Muscle layer of colon (tissue), 2 donors: ENCODE results near the gene PIK3R5.
"Not testable (repeated sequence)": the region's sequence is repeated elsewhere in the genome, so short reads cannot be mapped to it uniquely, and the experiment has no call there.

Experiments
- H3K27ac ChIP-seq: one replicate; pipeline ENCODE4 v1.7.0; 2013; ENCODE audit warnings: low read depth, mild to moderate bottlenecking, low read length, moderate library complexity
- H3K27me3 ChIP-seq, 2 donors: one replicate each; pipeline ENCODE4 v1.7.0; 2013; ENCODE audit warnings: low read length in 2 of 2, mild to moderate bottlenecking in 2 of 2; ENCODE audit not compliant: insufficient read depth in 2 of 2, control insufficient read depth in 1 of 2
- H3K36me3 ChIP-seq: one replicate; pipeline ENCODE4 v1.7.0; 2013; ENCODE audit warnings: mild to moderate bottlenecking, low read length; ENCODE audit not compliant: insufficient read depth
- H3K4me1 ChIP-seq: one replicate; pipeline ENCODE4 v1.7.0; 2013; ENCODE audit warnings: mild to moderate bottlenecking, low read length; ENCODE audit not compliant: insufficient read depth
- H3K4me3 ChIP-seq, 2 donors: one replicate each; pipeline ENCODE4 v1.7.0; 2013; ENCODE audit warnings: low read length in 2 of 2, low read depth in 1 of 2, mild to moderate bottlenecking in 1 of 2, moderate library complexity in 1 of 2
- H3K9ac ChIP-seq: one replicate; pipeline ENCODE4 v1.7.0; 2013; ENCODE audit warnings: low read length
- H3K9me3 ChIP-seq: one replicate; pipeline ENCODE4 v1.7.0; 2013; ENCODE audit warnings: mild to moderate bottlenecking, low read length
- donor health status: abdominal sarcoma.
- donor health status: Adenocarcinoma of cecum.

The PIK3R5 gene

DNA sequence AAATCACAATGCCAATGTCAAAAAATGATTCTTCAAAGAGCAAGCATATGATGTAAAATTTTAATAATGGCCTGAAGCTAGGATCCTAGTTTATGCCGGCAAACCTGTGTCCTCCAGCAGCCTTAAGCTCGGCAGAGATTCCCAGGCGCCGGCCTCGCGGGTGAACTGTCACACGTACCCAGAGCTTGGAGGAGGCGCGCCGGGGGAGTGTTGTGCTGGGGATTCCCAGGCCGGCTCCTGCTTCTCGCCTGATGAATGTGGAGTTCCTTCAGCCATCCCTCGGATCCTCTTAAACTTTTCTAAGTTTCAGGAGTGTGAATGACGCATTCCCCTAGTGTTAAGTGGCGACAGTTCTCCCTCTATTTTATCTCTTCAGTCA lies 36.7 kb upstream of the PIK3R5 start:
- H3K9me3 ChIP-seq = no peaks in the 10 kb centered on the region
- peak overlapping the region in 1 of 2 donors; percentile 52 for H3K4me3 ChIP-seq
- H3K27me3 ChIP-seq = no peaks in the 10 kb centered on the region
- H3K27ac ChIP-seq = no peak overlapping the region
- no peaks in the 10 kb centered on the region for H3K36me3 ChIP-seq
- H3K4me1 ChIP-seq = peaks cover 29% of the 10 kb centered on the region
- H3K9ac ChIP-seq = no peak overlapping the region

- Histone ChIP-seq H3K27me3 (no peaks in the 10 kb centered on the region), H3K4me1 (peaks cover 25% of the 10 kb centered on the region), H3K27ac (no peak overlapping the region), H3K9me3 (no peaks in the 10 kb centered on the region), H3K4me3 (no peak overlapping the region), H3K9ac (no peak overlapping the region), H3K36me3 (no peaks in the 10 kb centered on the region)
Measured at GRCh38 chr17:9001559-9001958, 36.1 kb upstream of the PIK3R5 start.

DNA sequence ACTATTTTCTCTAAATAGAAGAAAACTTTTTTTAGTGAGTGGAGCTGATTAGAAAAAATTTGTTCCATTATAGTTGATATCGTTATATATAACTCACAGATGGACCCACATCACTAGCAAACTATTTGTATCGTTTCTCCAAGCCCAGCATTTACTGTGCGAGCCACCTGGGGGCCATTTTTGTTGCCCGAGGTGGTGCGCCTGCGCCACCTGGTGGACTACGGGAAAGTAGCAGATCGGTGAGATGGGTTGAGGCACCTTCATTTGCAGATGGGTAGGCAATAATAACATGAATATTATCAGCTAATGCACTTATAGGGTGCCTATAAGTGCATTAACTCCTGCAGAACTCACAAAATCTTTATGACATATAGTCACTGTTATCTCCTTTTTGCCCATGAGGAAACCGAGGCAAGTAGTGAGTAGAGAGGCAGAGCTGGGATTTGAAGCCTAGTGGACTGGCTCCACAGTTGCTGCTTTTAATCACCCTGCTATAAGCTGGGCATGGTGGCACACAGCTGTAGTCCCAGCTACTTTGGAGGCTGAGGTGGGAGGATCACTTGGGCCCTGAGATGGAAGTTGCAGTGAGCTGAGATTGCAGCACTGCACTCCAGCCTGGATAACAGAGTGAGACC lies 32.6 kb upstream of the PIK3R5 start:
- Histone ChIP-seq H3K9me3 (no peaks in the 10 kb centered on the region), H3K27ac (no peak overlapping the region), H3K9ac (no peak overlapping the region), H3K4me3 (no peak overlapping the region), H3K36me3 (no peaks in the 10 kb centered on the region), H3K27me3 (no peaks in the 10 kb centered on the region), H3K4me1 (peaks cover 5% of the 10 kb centered on the region)

GRCh38 chr17:8995711-8996110 lies 30.2 kb upstream of the PIK3R5 start:
- H3K4me3 ChIP-seq = no peak overlapping the region
- no peaks in the 10 kb centered on the region for H3K9me3 ChIP-seq
- no peak overlapping the region for H3K9ac ChIP-seq
- no peaks in the 10 kb centered on the region for H3K36me3 ChIP-seq
- H3K4me1 ChIP-seq = no peaks in the 10 kb centered on the region
- no peaks in the 10 kb centered on the region for H3K27me3 ChIP-seq
- no peak overlapping the region for H3K27ac ChIP-seq

DNA sequence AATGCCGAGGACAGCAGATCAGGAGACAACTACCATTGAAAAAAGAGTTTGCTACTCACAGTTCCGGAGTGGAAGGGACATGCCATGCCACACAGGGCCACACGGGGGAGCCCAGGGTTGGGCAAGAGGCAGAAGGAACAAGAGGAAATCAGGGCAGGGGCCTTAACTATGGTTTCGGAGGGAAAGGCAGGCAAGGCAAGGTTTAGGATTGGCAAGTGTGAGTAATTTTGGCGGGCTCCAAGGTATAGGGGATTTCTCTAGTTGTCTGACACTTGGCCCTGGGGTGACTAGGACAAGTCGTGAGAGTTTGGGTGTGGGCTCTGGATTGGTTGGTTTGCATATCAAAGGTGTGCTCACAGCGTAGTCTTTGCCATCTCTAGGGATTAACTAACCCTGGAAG lies 28.8 kb upstream of the PIK3R5 start:
- Histone ChIP-seq H3K9me3 (no peaks in the 10 kb centered on the region), H3K4me3 (no peak overlapping the region), H3K27me3 (no peaks in the 10 kb centered on the region), H3K36me3 (no peaks in the 10 kb centered on the region), H3K27ac (no peak overlapping the region), H3K9ac (no peak overlapping the region), H3K4me1 (no peaks in the 10 kb centered on the region)

DNA sequence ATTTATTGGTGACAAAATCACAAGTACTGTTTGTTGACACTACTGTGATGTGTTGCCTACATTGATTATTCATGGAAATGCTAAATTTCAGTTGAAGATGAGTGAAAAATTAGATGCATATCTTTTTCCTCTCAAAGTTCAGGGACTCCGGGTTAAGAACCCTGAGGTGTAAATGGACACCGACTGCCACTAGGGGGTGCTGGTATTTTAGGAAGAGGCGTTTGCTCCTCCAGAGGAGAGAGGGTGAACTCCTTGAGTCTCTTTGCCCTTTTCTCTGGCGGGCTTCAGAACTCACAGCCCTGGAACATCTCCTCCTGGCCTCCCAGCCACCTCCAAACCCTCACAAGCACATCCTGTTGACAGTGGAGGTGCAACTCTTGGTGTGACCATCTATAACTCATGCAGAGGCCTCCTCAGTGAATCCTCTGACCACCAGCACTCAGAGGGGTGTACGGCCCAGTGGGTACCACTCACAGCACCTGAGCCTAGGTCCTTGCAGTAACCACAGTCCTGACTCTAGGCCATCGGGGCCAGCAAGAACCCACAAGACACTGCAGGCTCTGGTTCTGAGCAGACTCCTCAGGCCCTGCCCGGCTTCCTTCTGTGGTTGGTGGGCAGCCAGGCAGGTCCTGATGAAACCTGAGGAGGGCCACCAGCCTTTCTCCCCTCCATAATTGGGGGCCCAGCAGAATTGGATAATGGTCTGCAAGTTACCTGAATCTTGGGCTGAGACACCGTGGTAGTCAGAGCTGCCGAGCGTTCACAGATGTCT lies 26.2 kb upstream of the PIK3R5 start:
- H3K9ac ChIP-seq = no peak overlapping the region
- H3K4me1 ChIP-seq = no peaks in the 10 kb centered on the region
- H3K9me3 ChIP-seq = no peaks in the 10 kb centered on the region
- H3K27ac ChIP-seq = no peak overlapping the region
- no peaks in the 10 kb centered on the region for H3K27me3 ChIP-seq
- no peaks in the 10 kb centered on the region for H3K36me3 ChIP-seq
- no peak overlapping the region for H3K4me3 ChIP-seq

DNA sequence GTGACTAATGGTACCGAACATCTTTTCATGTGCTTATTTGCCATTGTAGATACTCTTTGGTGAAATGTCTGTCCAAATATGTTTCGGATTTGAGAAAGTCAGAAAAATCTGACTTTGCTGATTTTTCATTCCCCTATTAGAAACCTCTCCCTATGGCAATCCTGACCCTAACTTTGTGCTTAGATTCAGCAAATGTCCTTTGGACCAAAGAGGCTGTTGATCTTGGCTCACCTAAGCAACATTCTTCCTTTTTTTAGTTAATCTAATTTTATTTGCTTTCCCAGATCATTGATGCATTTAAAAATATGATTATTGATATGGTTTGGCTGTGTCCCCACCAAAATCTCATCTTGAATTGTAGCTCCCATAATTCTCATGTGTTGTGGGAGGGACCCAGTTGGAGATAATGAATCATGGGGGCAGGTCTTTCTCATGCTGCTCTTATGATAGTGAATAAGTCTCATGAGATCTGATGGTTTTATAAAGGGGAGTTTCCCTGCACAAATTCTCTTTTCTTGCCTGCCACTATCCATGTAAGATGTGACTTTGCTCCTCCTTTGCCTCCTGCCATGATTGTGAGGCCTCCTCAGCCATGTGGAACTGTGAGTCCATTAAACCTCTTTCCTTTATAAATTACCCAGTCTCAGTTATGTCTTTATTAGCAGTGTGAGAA lies 22.9 kb upstream of the PIK3R5 start:
- H3K4me3 ChIP-seq, H3K36me3 ChIP-seq, H3K9ac ChIP-seq, H3K4me1 ChIP-seq, H3K9me3 ChIP-seq, H3K27ac ChIP-seq, H3K27me3 ChIP-seq: not testable (repeated sequence)

DNA sequence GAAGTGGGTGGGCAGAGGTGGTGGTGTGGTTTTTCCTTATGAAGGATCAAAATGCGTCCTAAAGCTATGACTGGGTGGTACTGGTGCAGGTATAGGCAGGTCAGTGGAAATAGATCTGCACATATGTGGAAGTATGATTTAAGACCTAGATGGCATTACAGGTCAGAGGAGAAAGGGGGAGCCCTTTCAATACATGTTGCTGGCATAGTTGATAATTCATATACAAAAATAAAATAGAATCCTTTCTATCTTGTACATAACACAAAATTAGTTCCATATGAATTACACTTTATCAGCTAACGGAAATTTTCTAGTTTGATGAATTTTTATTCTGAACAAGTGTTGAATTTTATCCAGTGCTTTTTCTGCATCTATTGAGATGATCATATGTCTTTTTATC lies 20.8 kb upstream of the PIK3R5 start:
- Histone ChIP-seq H3K9ac (no peak overlapping the region), H3K4me1 (no peaks in the 10 kb centered on the region), H3K36me3 (no peaks in the 10 kb centered on the region), H3K4me3 (no peak overlapping the region), H3K9me3 (no peaks in the 10 kb centered on the region), H3K27me3 (no peaks in the 10 kb centered on the region), H3K27ac (no peak overlapping the region)

DNA sequence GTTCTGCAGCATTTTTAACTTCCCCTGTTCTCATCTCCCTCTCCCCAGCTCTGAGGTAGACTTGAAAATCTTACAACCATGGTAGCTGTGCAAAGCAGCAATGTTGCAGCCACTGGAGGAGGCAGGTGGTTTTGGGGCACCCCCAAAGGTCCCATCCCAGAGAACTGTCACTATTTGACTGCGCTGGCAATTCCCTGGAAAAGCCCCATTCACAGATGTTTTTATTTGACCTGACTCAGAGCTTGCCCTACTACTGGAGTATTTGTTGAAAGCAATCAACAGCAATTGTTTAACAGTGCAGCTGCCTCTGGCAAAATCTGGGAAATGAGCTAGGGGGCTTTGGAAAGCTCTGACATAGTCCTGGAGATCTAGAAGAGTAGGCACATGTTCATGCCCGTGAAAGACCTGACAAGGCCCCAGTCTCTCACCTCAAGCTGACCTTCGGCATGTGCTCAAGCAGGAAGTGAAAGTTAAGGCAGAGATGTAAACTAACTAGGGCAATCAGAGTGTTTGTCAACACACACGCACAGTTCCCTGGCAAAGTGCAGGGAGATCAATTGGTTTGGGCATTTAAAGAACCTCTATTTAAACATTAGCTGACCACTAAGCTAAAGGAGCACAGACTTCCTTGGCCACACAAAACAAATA lies 19.7 kb upstream of the PIK3R5 start:
- no peaks in the 10 kb centered on the region for H3K36me3 ChIP-seq

DNA sequence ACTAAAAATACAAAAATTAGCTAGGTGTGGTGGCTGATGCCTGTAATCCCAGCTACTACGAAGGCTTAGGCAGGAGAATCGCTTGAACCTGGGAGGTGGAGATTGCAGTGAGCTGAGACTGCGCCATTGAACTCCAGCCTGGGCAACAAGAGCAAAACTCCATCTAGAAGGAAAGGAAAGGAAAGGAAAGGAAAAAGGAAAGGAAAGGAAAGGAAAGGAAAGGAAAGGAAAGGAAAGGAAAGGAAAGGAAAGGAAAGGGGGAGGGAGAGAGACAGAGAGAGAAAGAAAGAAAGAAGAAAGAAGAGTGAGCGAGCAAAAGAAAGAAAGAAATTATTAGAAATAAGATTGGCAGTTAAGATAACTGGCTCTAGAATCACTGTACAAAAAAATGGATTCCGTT lies 18.7 kb upstream of the PIK3R5 start:
- H3K27me3 ChIP-seq, H3K9me3 ChIP-seq: not testable (repeated sequence)

More for the DNA sequence above, 19.7 kb upstream of the PIK3R5 start:
- Histone ChIP-seq H3K27me3 (no peaks in the 10 kb centered on the region), H3K4me1 (no peaks in the 10 kb centered on the region), H3K9me3 (no peaks in the 10 kb centered on the region), H3K9ac (no peak overlapping the region), H3K27ac (no peak overlapping the region), H3K4me3 (no peak overlapping the region)

GRCh38 chr17:8981443-8981842 lies 15.9 kb upstream of the PIK3R5 start:
- Histone ChIP-seq H3K36me3 (no peaks in the 10 kb centered on the region), H3K4me3 (no peak overlapping the region), H3K27ac (no peak overlapping the region), H3K27me3 (no peaks in the 10 kb centered on the region), H3K9me3 (no peaks in the 10 kb centered on the region), H3K4me1 (no peaks in the 10 kb centered on the region), H3K9ac (no peak overlapping the region)

More for the DNA sequence above, 18.7 kb upstream of the PIK3R5 start:
- not testable (repeated sequence) for H3K9ac ChIP-seq, H3K36me3 ChIP-seq, H3K4me1 ChIP-seq, H3K27ac ChIP-seq, H3K4me3 ChIP-seq
